Measurements from ENCODE around the gene FMN1.
"Not testable (repeated sequence)": the region's sequence is repeated elsewhere in the genome, so short reads cannot be mapped to it uniquely, and the experiment has no call there.

FMN1 gene

DNA sequence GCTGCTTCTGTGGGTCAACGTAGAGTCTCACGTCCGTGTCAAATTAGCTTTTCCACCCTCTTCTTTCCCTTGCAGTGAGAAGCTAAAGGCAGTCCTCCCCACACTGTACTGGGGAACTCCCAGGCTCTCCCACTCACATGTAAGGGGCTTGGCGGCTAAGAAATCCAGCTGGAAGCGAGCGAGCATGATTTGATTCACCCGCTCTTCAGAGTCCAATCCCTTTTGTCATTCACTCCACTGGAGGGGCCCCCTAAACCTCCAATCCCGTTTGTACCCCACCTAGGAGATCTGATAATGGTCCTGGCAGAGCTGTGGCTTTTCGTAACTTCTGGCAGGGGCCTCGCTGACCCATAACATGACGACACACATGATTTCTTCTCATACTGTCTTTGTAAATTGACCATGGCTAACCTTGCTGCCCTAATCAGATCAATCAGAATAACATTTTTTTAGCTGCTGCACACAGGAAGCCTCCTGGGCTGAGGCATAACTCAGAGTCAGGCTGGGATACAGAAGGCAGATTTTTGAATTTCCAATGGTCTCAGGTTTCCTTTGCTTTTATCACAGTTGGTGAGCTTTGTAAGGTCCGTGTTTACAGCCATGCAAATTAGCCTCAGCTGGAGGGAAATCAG lies 241.5 kb downstream of the FMN1 start:
- CTCF ChIA-PET = interaction anchor here (0.6 to 1.6 kb wide), 3 partner anchors 17 to 290 kb away, joined by 3 to 4 read pairs (median 3); no protein-coding TSS in a partner anchor
- POLR2A ChIA-PET = no interaction called here
- TF ChIP-seq FOXA1 (IDR thresholded peaks at IDR 0.05) = no peak
- TF ChIP-seq SP1 (IDR thresholded peaks at IDR 0.05) = no peak
- TF ChIP-seq SUZ12 (IDR thresholded peaks at IDR 0.05) = no peak
- no peak for DNase-seq (ENCODE audit: extremely low spot score)

DNA sequence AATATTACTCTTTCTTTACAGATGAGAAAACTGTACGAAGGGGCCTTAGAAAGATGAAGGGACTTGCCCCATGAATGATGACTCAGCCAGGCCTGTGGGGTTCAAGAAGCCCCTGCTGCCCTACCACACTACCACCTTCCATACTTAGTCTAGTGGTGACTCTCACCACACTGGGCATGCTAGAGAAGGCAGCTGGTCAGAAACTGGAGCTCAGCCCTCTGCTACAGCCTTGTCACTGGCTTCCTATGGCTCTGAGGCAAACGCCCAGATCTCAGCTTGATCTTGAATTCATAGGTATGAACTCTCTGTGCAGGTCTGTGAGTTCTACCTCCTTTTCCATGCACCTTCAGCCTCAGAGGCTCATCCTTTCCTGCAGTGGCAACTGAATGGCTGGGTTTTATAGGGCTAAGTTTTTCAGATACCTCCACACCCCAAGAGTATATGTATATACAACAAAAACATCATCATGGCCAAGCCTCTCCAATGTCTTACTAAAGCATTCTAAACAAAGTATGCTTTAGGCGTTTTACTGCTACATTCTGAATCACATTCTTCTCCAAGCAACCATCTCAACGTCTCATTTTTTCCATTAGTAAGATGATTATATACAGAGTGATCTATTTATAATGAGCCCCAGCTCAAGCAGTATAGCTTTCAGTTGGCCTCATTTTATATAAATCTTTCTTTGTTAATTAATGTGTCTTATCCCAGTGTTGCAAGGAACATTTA lies 242.6 kb downstream of the FMN1 start:
- no peak for DNase-seq (ENCODE audit: extremely low spot score)
- POLR2A ChIA-PET = no interaction called here
- TF ChIP-seq L3MBTL2 (conservative IDR thresholded peaks at IDR 0.05) (no peak), FOXA1 (IDR thresholded peaks at IDR 0.05) (no peak), CTBP1 (IDR thresholded peaks at IDR 0.05; ENCODE audit: borderline replicate concordance) (no peak), ELF4 (IDR thresholded peaks at IDR 0.05) (no peak), HDGF (IDR thresholded peaks at IDR 0.05; ENCODE audit: borderline replicate concordance) (no peak), FOXK2 (IDR thresholded peaks at IDR 0.05) (no peak), LEF1 (IDR thresholded peaks at IDR 0.05; ENCODE audit: borderline replicate concordance) (no peak), NFRKB (IDR thresholded peaks at IDR 0.05) (no peak), BHLHE40 (IDR thresholded peaks at IDR 0.05; ENCODE audit: borderline replicate concordance) (no peak), FOXM1 (IDR thresholded peaks at IDR 0.05; ENCODE audit: borderline replicate concordance) (no peak), ZNF384 (IDR thresholded peaks at IDR 0.05) (no peak), TARDBP (IDR thresholded peaks at IDR 0.05) (no peak)
- TF ChIP-seq, protein P1, sequence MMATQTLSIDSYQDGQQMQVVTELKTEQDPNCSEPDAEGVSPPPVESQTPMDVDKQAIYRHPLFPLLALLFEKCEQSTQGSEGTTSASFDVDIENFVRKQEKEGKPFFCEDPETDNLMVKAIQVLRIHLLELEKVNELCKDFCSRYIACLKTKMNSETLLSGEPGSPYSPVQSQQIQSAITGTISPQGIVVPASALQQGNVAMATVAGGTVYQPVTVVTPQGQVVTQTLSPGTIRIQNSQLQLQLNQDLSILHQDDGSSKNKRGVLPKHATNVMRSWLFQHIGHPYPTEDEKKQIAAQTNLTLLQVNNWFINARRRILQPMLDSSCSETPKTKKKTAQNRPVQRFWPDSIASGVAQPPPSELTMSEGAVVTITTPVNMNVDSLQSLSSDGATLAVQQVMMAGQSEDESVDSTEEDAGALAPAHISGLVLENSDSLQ (IDR thresholded peaks at IDR 0.05) = no peak
- CTCF ChIA-PET = interaction anchor here (1.3 to 1.6 kb wide), 2 partner anchors 289 to 291 kb away, joined by 3 to 4 read pairs; no protein-coding TSS in a partner anchor

DNA sequence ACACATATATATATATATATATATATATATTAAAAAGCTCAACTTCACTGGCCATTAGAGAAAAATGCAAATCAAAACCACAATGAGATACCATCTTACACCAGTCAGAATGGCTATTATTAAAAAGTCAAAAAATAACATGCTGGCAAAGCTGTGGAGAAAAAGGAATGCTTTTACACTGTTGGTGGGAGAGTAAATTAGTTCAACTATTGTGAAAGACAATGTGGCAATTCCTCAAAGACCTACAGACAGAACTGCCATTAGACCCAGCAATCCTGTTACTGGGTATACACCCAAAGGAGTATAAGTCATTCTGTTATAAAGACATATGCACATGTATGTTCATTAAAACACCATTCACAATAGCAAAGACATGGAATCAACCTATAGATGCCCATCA lies 244.5 kb downstream of the FMN1 start:
- POLR2A ChIA-PET; CTCF ChIA-PET; DNase-seq (ENCODE audit: extremely low spot score): not testable (repeated sequence)

DNA sequence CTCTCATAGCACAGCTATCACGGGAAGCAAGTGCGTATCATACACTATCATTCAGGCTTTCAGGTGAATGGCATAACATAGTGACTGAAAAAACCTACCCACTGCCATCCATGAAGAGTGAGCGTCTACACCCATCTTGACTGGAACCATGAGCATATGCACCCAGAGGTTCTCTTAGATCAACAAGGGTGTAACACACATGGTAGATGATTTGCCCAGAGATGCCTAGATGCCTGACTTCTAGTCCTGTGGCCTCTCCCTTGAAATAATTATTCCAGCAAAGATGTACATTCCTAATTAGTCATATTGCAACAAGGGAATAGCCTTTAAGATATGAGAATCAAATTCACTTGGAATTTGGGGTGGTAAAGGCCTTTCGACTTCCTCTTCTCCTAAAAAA lies 248.3 kb downstream of the FMN1 start:
- CTCF ChIA-PET = no interaction called here
- POLR2A ChIA-PET = no interaction called here
- DNase-seq (ENCODE audit: extremely low spot score) = no peak
- no peak for TF ChIP-seq SUZ12 (IDR thresholded peaks at IDR 0.05)
- no peak for TF ChIP-seq NFRKB (IDR thresholded peaks at IDR 0.05)
- no peak for TF ChIP-seq ELF4 (IDR thresholded peaks at IDR 0.05)
- TF ChIP-seq FOXM1 (IDR thresholded peaks at IDR 0.05; ENCODE audit: borderline replicate concordance) = no peak
- TF ChIP-seq CTBP1 (IDR thresholded peaks at IDR 0.05; ENCODE audit: borderline replicate concordance) = no peak
- no peak for TF ChIP-seq LEF1 (IDR thresholded peaks at IDR 0.05; ENCODE audit: borderline replicate concordance)
- no peak for TF ChIP-seq BHLHE40 (IDR thresholded peaks at IDR 0.05; ENCODE audit: borderline replicate concordance)
- no peak for TF ChIP-seq HDGF (IDR thresholded peaks at IDR 0.05; ENCODE audit: borderline replicate concordance)
- no peak for TF ChIP-seq TARDBP (IDR thresholded peaks at IDR 0.05)
- no peak for TF ChIP-seq FOXA1 (IDR thresholded peaks at IDR 0.05)
- no peak for TF ChIP-seq SP1 (IDR thresholded peaks at IDR 0.05)
- no peak for TF ChIP-seq L3MBTL2 (conservative IDR thresholded peaks at IDR 0.05)
- TF ChIP-seq ARNT (IDR thresholded peaks at IDR 0.05) = no peak
- TF ChIP-seq ZNF384 (IDR thresholded peaks at IDR 0.05) = no peak
- TF ChIP-seq FOXK2 (IDR thresholded peaks at IDR 0.05) = no peak

DNA sequence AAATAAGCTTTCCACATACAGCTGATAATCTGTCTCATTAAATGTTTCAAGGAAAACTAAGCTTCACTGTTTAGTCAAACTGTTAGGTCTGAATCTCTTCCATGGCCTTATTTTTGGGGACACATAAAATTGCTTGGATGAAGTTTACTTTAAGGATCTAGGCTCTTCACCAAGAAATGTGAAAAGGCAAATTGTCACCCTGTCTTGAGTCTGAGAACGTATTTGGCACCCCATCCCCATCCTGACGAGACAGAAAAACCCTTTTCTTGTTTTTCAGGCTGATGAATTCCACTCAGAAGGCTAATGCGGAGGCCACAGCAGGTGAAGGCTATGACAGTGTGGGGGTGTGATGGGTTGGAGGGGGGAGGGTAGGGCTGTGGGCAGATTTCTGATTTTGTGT lies 250.1 kb downstream of the FMN1 start:
- ChIA-PET CTCF (no interaction called here), POLR2A (no interaction called here)
- no peak for DNase-seq (ENCODE audit: extremely low spot score)
- TF ChIP-seq TARDBP (IDR thresholded peaks at IDR 0.05) (no peak), LEF1 (IDR thresholded peaks at IDR 0.05; ENCODE audit: borderline replicate concordance) (no peak), NFRKB (IDR thresholded peaks at IDR 0.05) (no peak), BHLHE40 (IDR thresholded peaks at IDR 0.05; ENCODE audit: borderline replicate concordance) (no peak), ARNT (IDR thresholded peaks at IDR 0.05) (no peak), ZNF384 (IDR thresholded peaks at IDR 0.05) (no peak)
- TF ChIP-seq, protein P1 (IDR thresholded peaks at IDR 0.05) = no peak

DNA sequence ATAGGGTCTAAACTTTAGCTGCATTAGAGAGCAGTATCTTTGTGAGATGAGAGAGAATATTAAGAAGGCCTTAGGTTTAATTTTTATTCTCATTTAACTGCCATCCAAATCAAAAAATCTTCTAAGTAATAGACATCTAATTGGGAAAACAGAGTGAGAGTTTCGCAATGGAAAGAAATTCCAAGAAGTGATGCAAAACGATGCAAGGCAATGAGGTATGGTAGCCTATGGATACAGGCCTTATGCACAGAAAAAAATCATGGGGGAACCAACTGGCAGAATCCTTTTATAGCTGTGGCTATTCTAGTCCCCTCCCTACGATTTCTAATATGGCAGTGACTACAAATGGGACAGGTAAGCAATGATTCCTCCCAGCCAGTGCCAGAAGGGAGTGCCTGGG lies 250.8 kb downstream of the FMN1 start:
- POLR2A ChIA-PET = no interaction called here

DNA sequence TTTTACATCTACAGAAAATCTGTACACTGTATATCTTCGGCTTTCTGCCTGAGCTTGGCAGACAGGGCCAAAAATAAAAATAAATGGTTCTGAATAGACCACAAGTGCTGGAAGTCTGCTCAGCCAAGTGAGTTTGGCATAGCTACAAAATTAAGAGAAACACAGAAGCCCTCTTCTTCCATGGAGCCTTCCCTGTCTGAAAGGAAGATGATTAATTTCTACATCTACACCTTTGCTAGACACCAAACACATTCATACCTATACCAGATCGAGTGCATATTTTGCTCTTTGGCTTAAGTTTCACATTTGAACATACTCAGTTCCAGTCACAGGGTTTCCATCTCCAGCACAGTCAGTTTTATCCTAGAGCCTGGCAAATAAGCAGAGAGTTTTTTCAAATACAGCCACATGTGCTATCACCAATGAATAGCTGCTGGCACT lies 252.1 kb downstream of the FMN1 start:
- CTCF ChIA-PET = no interaction called here

More for the DNA sequence above, 250.8 kb downstream of the FMN1 start:
- CTCF ChIA-PET = no interaction called here
- TF ChIP-seq NFRKB (IDR thresholded peaks at IDR 0.05) = no peak
- no peak for TF ChIP-seq ZNF384 (IDR thresholded peaks at IDR 0.05)
- TF ChIP-seq SUZ12 (IDR thresholded peaks at IDR 0.05) = no peak
- TF ChIP-seq CTBP1 (IDR thresholded peaks at IDR 0.05; ENCODE audit: borderline replicate concordance) = no peak
- no peak for TF ChIP-seq LEF1 (IDR thresholded peaks at IDR 0.05; ENCODE audit: borderline replicate concordance)
- DNase-seq (ENCODE audit: extremely low spot score) = no peak

More for the DNA sequence above, 252.1 kb downstream of the FMN1 start:
- TF ChIP-seq LEF1 (IDR thresholded peaks at IDR 0.05; ENCODE audit: borderline replicate concordance) (no peak), FOXM1 (IDR thresholded peaks at IDR 0.05; ENCODE audit: borderline replicate concordance) (no peak), TARDBP (IDR thresholded peaks at IDR 0.05) (no peak), NFRKB (IDR thresholded peaks at IDR 0.05) (no peak), ELF4 (IDR thresholded peaks at IDR 0.05) (no peak), SUZ12 (IDR thresholded peaks at IDR 0.05) (no peak), FOXK2 (IDR thresholded peaks at IDR 0.05) (no peak), FOXA1 (IDR thresholded peaks at IDR 0.05) (no peak), ZNF384 (IDR thresholded peaks at IDR 0.05) (no peak), SP1 (IDR thresholded peaks at IDR 0.05) (no peak), L3MBTL2 (conservative IDR thresholded peaks at IDR 0.05) (no peak), ARNT (IDR thresholded peaks at IDR 0.05) (no peak), CTBP1 (IDR thresholded peaks at IDR 0.05; ENCODE audit: borderline replicate concordance) (no peak), BHLHE40 (IDR thresholded peaks at IDR 0.05; ENCODE audit: borderline replicate concordance) (no peak), HDGF (IDR thresholded peaks at IDR 0.05; ENCODE audit: borderline replicate concordance) (no peak)
- TF ChIP-seq, protein P1 (IDR thresholded peaks at IDR 0.05) = no peak
- no peak for DNase-seq (ENCODE audit: extremely low spot score)
- POLR2A ChIA-PET = no interaction called here

All from HEK293T (cell line).